Measurements from ENCODE around the gene NUDT17.

NUDT17 gene

GRCh38 chr1:145849356-145850160 lies 4.1 kb downstream of the NUDT17 start:
- peak in 1 of 2 experiments; percentile 20 for DNase-seq

GRCh38 chr1:145855426-145855948 lies 10.1 kb downstream of the NUDT17 start:
- no peak for DNase-seq

GRCh38 chr1:145857170-145857569 lies 11.7 kb downstream of the NUDT17 start:
- DNase-seq, result no peak

- peak in 1 of 2 experiments; percentile 19 for DNase-seq
Measured at GRCh38 chr1:145858238-145858900, 12.9 kb downstream of the NUDT17 start.

- DNase-seq, result peak; percentile 69 to 85
Measured at GRCh38 chr1:145858901-145859490, 13.6 kb downstream of the NUDT17 start, which contains the start of gene PIAS3. Gene PIAS3, minus strand, starts transcription at chr1:145859081. Its CDS starts 91 bp downstream, at chr1:145858990.

GRCh38 chr1:145859491-145860023 lies 14.1 kb downstream of the NUDT17 start:
- peak; percentile 43 to 71 for DNase-seq

- no peak for DNase-seq
Measured at GRCh38 chr1:145863282-145864018, 18.0 kb downstream of the NUDT17 start.

GRCh38 chr1:145868232-145868631 lies 22.8 kb downstream of the NUDT17 start:
- DNase-seq, result no peak

- DNase-seq, result no peak
Measured at GRCh38 chr1:145871994-145872924, 26.8 kb downstream of the NUDT17 start.

- no peak for DNase-seq
Measured at GRCh38 chr1:145874646-145875045, 29.2 kb downstream of the NUDT17 start.

GRCh38 chr1:145877923-145878486 lies 32.6 kb downstream of the NUDT17 start:
- no peak for DNase-seq

GRCh38 chr1:145878724-145879123 lies 33.3 kb downstream of the NUDT17 start:
- DNase-seq, result no peak

- no peak for DNase-seq
Measured at GRCh38 chr1:145879775-145880174, 34.3 kb downstream of the NUDT17 start.

- DNase-seq, result no peak
Measured at GRCh38 chr1:145884675-145885074, 39.2 kb downstream of the NUDT17 start.

GRCh38 chr1:145885738-145886287 lies 40.4 kb downstream of the NUDT17 start, which contains the start of gene ANKRD35:
Gene ANKRD35, minus strand, starts transcription at chr1:145885866. Its CDS starts 108 bp downstream, at chr1:145885758.
- peak in 1 of 2 experiments; percentile 35 for DNase-seq

GRCh38 chr1:145886390-145886789 lies 41.0 kb downstream of the NUDT17 start:
- no peak for DNase-seq

GRCh38 chr1:145886816-145887215 lies 41.4 kb downstream of the NUDT17 start:
- DNase-seq, result no peak

GRCh38 chr1:145887631-145888030 lies 42.2 kb downstream of the NUDT17 start:
- no peak for DNase-seq

GRCh38 chr1:145889722-145890121 lies 44.3 kb downstream of the NUDT17 start:
- no peak for DNase-seq

GRCh38 chr1:145891143-145891542 lies 45.7 kb downstream of the NUDT17 start:
- DNase-seq, result no peak
